Pancreas (tissue), 10 donors: Measurements from ENCODE around the gene SLC7A6. TPM values are rescaled to one million over a fixed set of nuclear protein-coding genes. Genes with fewer than 3 reads are reported as not detected.
A peak's percentile ranks its signal among the peaks of the same experiment; 100 is the strongest.

Experiments used
- ATAC-seq, 4 donors: fragments of 200-7000 bp; cut with Tn5 transposase; one replicate each; pipeline versions ENCODE4 v1.8.0 to v1.9.1; 2020; ENCODE audit warnings: mild to moderate bottlenecking in 4 of 4, moderate library complexity in 4 of 4
- DNase-seq, 6 donors: peaks; one replicate each; pipeline ENCODE4 v3.0.0-alpha.2; 2020
- FAIRE-seq: peaks from 2 replicates; lab custom pipeline; 2012; peaks lifted over from hg19 to GRCh38; lab: Jason Lieb, UNC
- H3K27ac ChIP-seq, 4 donors: fragments of 200-600 bp; sonication (generic); 1 replicate in 3 of 4; 2 replicates in 1 of 4; pipeline versions ENCODE4 v1.5.0 to v1.8.0; 2020
- H3K27me3 ChIP-seq, 4 donors: fragments of 200-600 bp; one replicate each; pipeline ENCODE4 v1.8.0; 2021
- H3K36me3 ChIP-seq, 3 donors: fragments of 200-600 bp; sonication (generic) in 1 of 3; one replicate each; pipeline versions ENCODE4 v1.5.0 to v1.8.0; 2020 to 2021
- H3K4me1 ChIP-seq, 3 donors: fragments of 200-600 bp; one replicate each; pipeline ENCODE4 v1.8.0; 2021
- H3K4me3 ChIP-seq, 4 donors: fragments of 200-600 bp; sonication (generic) in 2 of 4; one replicate each; pipeline versions ENCODE4 v1.5.0 to v1.8.0; 2020 to 2021
- H3K9me3 ChIP-seq, 4 donors: fragments of 200-600 bp; one replicate each; pipeline ENCODE4 v1.8.0; 2021
- WGBS, 2 donors: extraction: QIAGEN DNeasy Blood & Tissue Kit; methylation state at CpG; one replicate each; pipeline ENCODE4 v1.1.7; 2013; 5-methylcytosine and 5-hydroxymethylcytosine counted together
- intact Hi-C, 3 donors: fragments of 100-400 bp; cut with DNase I; formaldehyde crosslinking; loops; one replicate each; pipeline versions ENCODE4 v1.11.1 to v1.14.2; 2022
- polyA plus RNA-seq, 2 donors: library from polyadenylated mRNA; stranded (reverse); fragments of 200-250 nt; gene quantifications; one replicate each; pipeline ENCODE4 v1.2.3, GENCODE V29; 2013
- total RNA-seq, 6 donors: library from RNA; stranded (reverse); fragmentation: NEBNext Ultra II Directional in 4 of 6; extraction: Animal tissue kit (Norgen Biotek cat#: 25700) in 4 of 6; gene quantifications; one replicate each; pipeline versions ENCODE4 v1.2.1 to v1.2.4, GENCODE V29; 2021 to 2023
- TF ChIP-seq, protein P1 (sequence below), 4 donors: fragments of 200-600 bp; sonication (generic) in 3 of 4; IDR thresholded peaks; one replicate each; pipeline versions ENCODE4 v1.5.0 to v1.8.0; 2021; ENCODE audit warnings: antibody characterized with exemption in 4 of 4
- donor health status: healthy with polysubstance abuse.
- donor health status: DM: no; HTN: no; CAD: no; lungs with moderate emphysema.
- donor health status: DM: no; HTN: no; CAD: no.
- donor health status: control.
- donor health status: control.
- donor health status: Bipolar disorder and iron deficiency.
- donor health status: DM: yes; HTN: yes; CAD: no.
- donor health status: DM: no; HTN: no; CAD: no.
- donor health status: DM: no; HTN: no; CAD: no.
- donor health status: DM: yes; HTN: yes; CAD: no.

Gene SLC7A6
- total and polyA plus RNA-seq, 8 donors: 3.1 to 8.7 (median 5.4) TPM

DNA sequence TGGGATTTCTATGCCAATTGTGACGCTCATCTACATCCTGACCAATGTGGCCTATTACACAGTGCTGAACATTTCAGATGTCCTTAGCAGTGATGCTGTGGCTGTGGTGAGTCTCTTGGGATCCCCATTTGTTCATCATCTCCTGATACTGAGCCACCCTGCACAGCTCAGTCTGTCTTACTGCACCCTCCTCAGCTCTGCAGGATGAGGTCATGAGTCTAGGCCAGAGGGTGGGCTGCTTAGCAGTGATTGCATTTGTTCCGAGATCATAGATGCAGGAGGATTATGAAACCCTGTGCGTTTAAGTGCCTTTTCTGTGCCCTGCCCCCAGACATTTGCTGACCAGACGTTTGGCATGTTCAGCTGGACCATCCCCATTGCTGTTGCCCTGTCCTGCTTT is 26.9 kb downstream of the SLC7A6 start:
- intact Hi-C loops: no loop called here
- H3K4me1 ChIP-seq: no peaks in the 10 kb centered on the region
- H3K27me3 ChIP-seq: no peaks in the 10 kb centered on the region
- H3K27ac ChIP-seq: no peak overlapping the region
- 79 to 87% methylated on average over 4 of the region's 4 CpGs for WGBS, 2 donors
- FAIRE-seq (no peak), DNase-seq (no peak), ATAC-seq (peak in 1 of 4 donors; percentile 8)
- no peaks in the 10 kb centered on the region for H3K36me3 ChIP-seq
- TF ChIP-seq, protein P1, sequence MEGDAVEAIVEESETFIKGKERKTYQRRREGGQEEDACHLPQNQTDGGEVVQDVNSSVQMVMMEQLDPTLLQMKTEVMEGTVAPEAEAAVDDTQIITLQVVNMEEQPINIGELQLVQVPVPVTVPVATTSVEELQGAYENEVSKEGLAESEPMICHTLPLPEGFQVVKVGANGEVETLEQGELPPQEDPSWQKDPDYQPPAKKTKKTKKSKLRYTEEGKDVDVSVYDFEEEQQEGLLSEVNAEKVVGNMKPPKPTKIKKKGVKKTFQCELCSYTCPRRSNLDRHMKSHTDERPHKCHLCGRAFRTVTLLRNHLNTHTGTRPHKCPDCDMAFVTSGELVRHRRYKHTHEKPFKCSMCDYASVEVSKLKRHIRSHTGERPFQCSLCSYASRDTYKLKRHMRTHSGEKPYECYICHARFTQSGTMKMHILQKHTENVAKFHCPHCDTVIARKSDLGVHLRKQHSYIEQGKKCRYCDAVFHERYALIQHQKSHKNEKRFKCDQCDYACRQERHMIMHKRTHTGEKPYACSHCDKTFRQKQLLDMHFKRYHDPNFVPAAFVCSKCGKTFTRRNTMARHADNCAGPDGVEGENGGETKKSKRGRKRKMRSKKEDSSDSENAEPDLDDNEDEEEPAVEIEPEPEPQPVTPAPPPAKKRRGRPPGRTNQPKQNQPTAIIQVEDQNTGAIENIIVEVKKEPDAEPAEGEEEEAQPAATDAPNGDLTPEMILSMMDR (IDR thresholded peaks at IDR 0.05): no peak
- no peak overlapping the region for H3K4me3 ChIP-seq
- no peaks in the 10 kb centered on the region for H3K9me3 ChIP-seq

DNA sequence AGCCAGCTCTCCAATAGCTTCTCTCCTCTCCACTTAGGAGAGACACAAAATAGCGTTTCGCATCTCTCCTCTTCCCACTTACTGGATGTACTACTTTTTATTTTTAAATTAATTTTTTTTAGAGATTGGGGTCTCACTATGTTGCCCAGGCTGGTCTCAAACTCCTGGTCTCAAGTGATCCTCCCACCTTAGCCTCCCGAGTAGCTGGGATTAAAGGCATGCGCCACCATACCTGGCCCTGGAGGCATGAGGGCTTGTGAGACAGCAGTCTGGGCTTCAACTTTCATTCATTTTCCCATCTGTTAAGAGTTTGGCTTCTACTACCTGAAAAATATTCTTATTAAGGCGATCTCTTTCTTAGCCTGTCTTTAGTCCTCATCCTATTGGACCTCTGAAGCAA is 28.1 kb downstream of the SLC7A6 start:
- 95 to 96% methylated on average over 5 of the region's 5 CpGs for WGBS, 2 donors
- H3K36me3 ChIP-seq: no peaks in the 10 kb centered on the region

DNA sequence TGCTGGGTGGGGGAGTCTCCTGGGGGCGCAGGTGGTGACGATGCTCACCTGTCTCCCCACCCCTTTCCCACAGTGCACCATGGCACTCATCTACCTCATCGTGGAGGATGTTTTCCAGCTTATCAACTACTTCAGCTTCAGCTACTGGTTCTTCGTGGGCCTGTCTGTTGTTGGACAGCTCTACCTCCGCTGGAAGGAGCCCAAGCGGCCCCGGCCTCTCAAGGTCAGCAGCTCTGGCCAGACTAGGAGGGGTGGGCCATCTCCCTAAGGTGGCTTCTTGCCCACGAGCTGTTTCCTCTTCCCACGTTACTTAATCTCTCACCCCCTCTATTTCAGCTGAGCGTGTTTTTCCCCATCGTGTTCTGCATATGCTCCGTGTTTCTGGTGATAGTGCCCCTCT is 32.0 kb downstream of the SLC7A6 start:
- intact Hi-C loops: no loop called here
- Histone ChIP-seq H3K9me3 (no peaks in the 10 kb centered on the region), H3K4me1 (no peaks in the 10 kb centered on the region), H3K4me3 (no peak overlapping the region), H3K36me3 (peaks cover 0 to 22% (median 9%) of the 10 kb centered on the region in 3 donors), H3K27ac (no peak overlapping the region), H3K27me3 (no peaks in the 10 kb centered on the region)
- ATAC-seq: peak in 3 of 4 donors; percentile 27 to 83 (median 75)
- TF ChIP-seq, protein P1 (IDR thresholded peaks at IDR 0.05): no peak
- 27 to 30% methylated on average over 12 of the region's 12 CpGs for WGBS, 2 donors
- DNase-seq: peak in 5 of 6 donors; percentile 31 to 60 (median 33)
- no peak for FAIRE-seq

More for the DNA sequence above, 28.1 kb downstream of the SLC7A6 start:
- intact Hi-C loops: no loop called here
- Histone ChIP-seq H3K9me3 (no peaks in the 10 kb centered on the region), H3K27ac (no peak overlapping the region), H3K4me1 (no peaks in the 10 kb centered on the region), H3K27me3 (no peaks in the 10 kb centered on the region), H3K4me3 (no peak overlapping the region)
- FAIRE-seq: no peak
- no peak for ATAC-seq
- no peak for DNase-seq
- TF ChIP-seq, protein P1 (IDR thresholded peaks at IDR 0.05): no peak

DNA sequence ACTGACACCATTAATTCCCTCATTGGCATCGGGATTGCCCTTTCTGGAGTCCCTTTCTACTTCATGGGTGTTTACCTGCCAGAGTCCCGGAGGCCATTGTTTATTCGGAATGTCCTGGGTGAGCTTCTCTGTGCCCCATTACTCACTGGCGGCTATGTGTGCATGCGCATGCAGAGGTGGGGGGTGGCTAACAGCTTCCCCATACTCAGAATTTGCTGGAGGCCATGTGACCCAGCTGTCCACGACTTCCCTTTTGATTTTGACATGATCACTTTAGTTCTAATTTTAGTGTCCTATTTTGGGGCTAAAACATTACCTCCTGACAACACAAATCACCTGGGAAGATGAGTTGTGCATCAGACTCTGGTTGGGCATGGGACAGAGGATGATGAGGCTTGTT is 32.4 kb downstream of the SLC7A6 start:
- no peak for DNase-seq
- H3K27ac ChIP-seq: no peak overlapping the region
- no peaks in the 10 kb centered on the region for H3K27me3 ChIP-seq
- no peaks in the 10 kb centered on the region for H3K9me3 ChIP-seq
- intact Hi-C loops: no loop called here
- H3K4me3 ChIP-seq: no peak overlapping the region
- TF ChIP-seq, protein P1 (IDR thresholded peaks at IDR 0.05): no peak
- H3K36me3 ChIP-seq: peaks cover 0 to 25% (median 9%) of the 10 kb centered on the region in 3 donors
- FAIRE-seq: no peak
- peak in 3 of 4 donors; percentile 31 to 58 (median 48) for ATAC-seq
- H3K4me1 ChIP-seq: no peaks in the 10 kb centered on the region
- WGBS, 2 donors: 70 to 73% methylated on average over 6 of the region's 6 CpGs

DNA sequence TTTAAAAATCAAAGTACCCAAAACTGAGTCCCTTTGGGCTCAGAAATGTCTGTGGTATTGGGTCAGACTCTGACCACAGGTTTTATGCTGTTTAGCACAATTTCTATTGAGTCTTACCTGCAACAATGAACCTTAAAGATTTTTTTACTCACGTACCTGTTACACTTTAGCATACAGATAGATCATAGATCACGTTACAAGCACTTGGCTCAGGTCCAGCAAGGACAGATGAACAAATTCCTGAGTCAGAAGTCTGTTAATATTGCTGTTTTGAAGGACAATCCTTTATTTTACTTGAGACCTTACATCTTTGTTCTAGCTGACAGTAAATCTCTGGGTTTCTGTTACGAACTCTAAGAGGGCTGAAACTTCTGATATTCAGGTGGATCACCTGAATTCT is 33.6 kb downstream of the SLC7A6 start:
- no peak for DNase-seq
- intact Hi-C loops: no loop called here
- no peak for FAIRE-seq
- Histone ChIP-seq H3K27me3 (no peaks in the 10 kb centered on the region), H3K4me1 (no peaks in the 10 kb centered on the region), H3K9me3 (no peaks in the 10 kb centered on the region), H3K27ac (no peak overlapping the region), H3K36me3 (peaks cover 0 to 37% (median 19%) of the 10 kb centered on the region in 3 donors), H3K4me3 (no peak overlapping the region)
- 48 to 55% methylated on average over 3 of the region's 3 CpGs for WGBS, 2 donors
- TF ChIP-seq, protein P1 (IDR thresholded peaks at IDR 0.05): no peak
- ATAC-seq: no peak
